Keratinocyte (primary cell): ENCODE data around the gene GIT1.

ENCODE experiments used
- CTCF ChIP-seq, 3 experiments: IDR thresholded peaks in 1 of 3; conservative IDR thresholded peaks in 1 of 3; optimal IDR thresholded peaks in 1 of 3; 2 replicates in 2 of 3; 3 replicates in 1 of 3; pipeline versions ENCODE3 to v1.5.1; 2011; ENCODE audit warnings: low read length in 3 of 3, mild to moderate bottlenecking in 3 of 3, moderate library complexity in 2 of 3, control low read depth in 1 of 3, inconsistent platforms in 1 of 3; ENCODE audit not compliant: insufficient read depth in 2 of 3; ENCODE audit errors: extremely low read depth in 1 of 3
- EZH2 ChIP-seq: IDR thresholded peaks from one replicate; pipeline ENCODE4 v1.6.1; 2012; ENCODE audit warnings: inconsistent platforms, mild to moderate bottlenecking, low read length, moderate library complexity

- TF ChIP-seq CTCF (optimal IDR thresholded peaks at IDR 0.05 in 1 of 3, IDR thresholded peaks at IDR 0.05 in 1 of 3, conservative IDR thresholded peaks at IDR 0.05 in 1 of 3; ENCODE audit: extremely low read depth in 1 of 3, insufficient read depth in 2 of 3, low read length in 3 of 3) (no peak), EZH2 (no peak)
Observed at GRCh38 chr17:29555840-29556239, 33.6 kb downstream of the GIT1 start.
